ENCODE results near the gene LMO1.

- TF ChIP-seq EZH2 (IDR thresholded peaks at IDR 0.05; ENCODE audit: borderline replicate concordance, low read length) (no peak), CTCF (conservative IDR thresholded peaks at IDR 0.05 in 1 of 2, IDR thresholded peaks at IDR 0.05 in 1 of 2; ENCODE audit: extremely low read depth in 1 of 2, insufficient read depth in 1 of 2, low read depth in 1 of 2, low read length in 2 of 2) (no peak)
Measured at GRCh38 chr11:8297781-8298440, 34.2 kb upstream of the LMO1 start.

Measured in mammary epithelial cell (primary cell).